LoVo (cell line): ENCODE results near the gene C14orf180.

Experiments
- DNase-seq: peaks from one replicate; pipeline ENCODE4 v3.0.0-alpha.2; 2016; ENCODE audit warnings: low spot score

Gene C14orf180

GRCh38 chr14:104593710-104594136, 14.2 kb downstream of the C14orf180 start:
- DNase-seq, result no peak

GRCh38 chr14:104594310-104595046, 14.9 kb downstream of the C14orf180 start:
- DNase-seq, result no peak

- no peak for DNase-seq
These were observed 15.6 kb downstream of the C14orf180 start for GRCh38 chr14:104595116-104595675.

GRCh38 chr14:104595911-104596450, 16.4 kb downstream of the C14orf180 start:
- DNase-seq, result no peak

GRCh38 chr14:104596451-104596918, 16.9 kb downstream of the C14orf180 start:
- no peak for DNase-seq

- DNase-seq, result no peak
These were observed 17.4 kb downstream of the C14orf180 start for GRCh38 chr14:104596927-104597351.

- DNase-seq, result no peak
These were observed 18.0 kb downstream of the C14orf180 start for GRCh38 chr14:104597576-104597975.

GRCh38 chr14:104598039-104598909, 18.7 kb downstream of the C14orf180 start:
- DNase-seq, result no peak

GRCh38 chr14:104598910-104599273, 19.3 kb downstream of the C14orf180 start:
- DNase-seq, result no peak

GRCh38 chr14:104599446-104599845, 19.9 kb downstream of the C14orf180 start:
- no peak for DNase-seq

- no peak for DNase-seq
These were observed 20.6 kb downstream of the C14orf180 start for GRCh38 chr14:104600141-104600643.

GRCh38 chr14:104600805-104601204, 21.2 kb downstream of the C14orf180 start:
- DNase-seq, result no peak

- no peak for DNase-seq
These were observed 22.2 kb downstream of the C14orf180 start for GRCh38 chr14:104601786-104602185.

GRCh38 chr14:104602315-104602932, 22.9 kb downstream of the C14orf180 start:
- no peak for DNase-seq

GRCh38 chr14:104602933-104603325, 23.4 kb downstream of the C14orf180 start:
- no peak for DNase-seq

- DNase-seq, result no peak
These were observed 24.3 kb downstream of the C14orf180 start for GRCh38 chr14:104603711-104604401.

- no peak for DNase-seq
These were observed 25.2 kb downstream of the C14orf180 start, which contains the start of gene TMEM179 for GRCh38 chr14:104604458-104605449. TMEM179 (minus strand) TSS chr14:104604772; CDS start chr14:104604741, 31 bp downstream.

- DNase-seq, result no peak
These were observed 30.1 kb downstream of the C14orf180 start for GRCh38 chr14:104609666-104610065.

- no peak for DNase-seq
These were observed 31.3 kb downstream of the C14orf180 start for GRCh38 chr14:104610749-104611310.
